GM19455 (cell line): ENCODE results near the gene TBC1D32.
"Not testable (repeated sequence)": the region's sequence is repeated elsewhere in the genome, so short reads cannot be mapped to it uniquely, and the experiment has no call there.

Experiments used
- ATAC-seq: cut with Tn5 transposase; IDR thresholded peaks from one replicate; pipeline ENCODE4 v1.9.1; 2021; ENCODE audit not compliant: unreplicated experiment

The TBC1D32 gene

GRCh38 chr6:121235386-121235785 is 98.9 kb downstream of the TBC1D32 start:
- no peak for ATAC-seq

GRCh38 chr6:121223930-121224329 is 110.3 kb downstream of the TBC1D32 start:
- ATAC-seq: no peak

- ATAC-seq: no peak
Observed at GRCh38 chr6:121223212-121223611, 111.1 kb downstream of the TBC1D32 start.

GRCh38 chr6:121222656-121223055 is 111.6 kb downstream of the TBC1D32 start:
- no peak for ATAC-seq

- no peak for ATAC-seq
Observed at GRCh38 chr6:121216928-121217327, 117.4 kb downstream of the TBC1D32 start.

- not testable (repeated sequence) for ATAC-seq
Observed at GRCh38 chr6:121213341-121213740, 120.9 kb downstream of the TBC1D32 start.

- ATAC-seq: no peak
Observed at GRCh38 chr6:121210943-121211342, 123.3 kb downstream of the TBC1D32 start.

- ATAC-seq: no peak
Observed at GRCh38 chr6:121205569-121205968, 128.7 kb downstream of the TBC1D32 start.

- no peak for ATAC-seq
Observed at GRCh38 chr6:121201105-121201504, 133.2 kb downstream of the TBC1D32 start.

- ATAC-seq: not testable (repeated sequence)
Observed at GRCh38 chr6:121196042-121196441, 138.2 kb downstream of the TBC1D32 start.

- ATAC-seq: no peak
Observed at GRCh38 chr6:121190122-121190521, 144.2 kb downstream of the TBC1D32 start.

GRCh38 chr6:121188356-121188755 is 145.9 kb downstream of the TBC1D32 start:
- ATAC-seq: no peak

- ATAC-seq: no peak
Observed at GRCh38 chr6:121187833-121188200, 146.5 kb downstream of the TBC1D32 start.

- ATAC-seq: no peak
Observed at GRCh38 chr6:121187200-121187832, 147.0 kb downstream of the TBC1D32 start.

GRCh38 chr6:121183742-121184141 is 150.5 kb downstream of the TBC1D32 start:
- no peak for ATAC-seq

GRCh38 chr6:121175827-121176226 is 158.5 kb downstream of the TBC1D32 start:
- ATAC-seq: no peak

GRCh38 chr6:121172451-121172850 is 161.8 kb downstream of the TBC1D32 start:
- ATAC-seq: not testable (repeated sequence)

- ATAC-seq: no peak
Observed at GRCh38 chr6:121171879-121172278, 162.4 kb downstream of the TBC1D32 start.

- no peak for ATAC-seq
Observed at GRCh38 chr6:121161886-121162285, 172.4 kb downstream of the TBC1D32 start.

GRCh38 chr6:121160276-121160675 is 174.0 kb downstream of the TBC1D32 start:
- ATAC-seq: no peak

GRCh38 chr6:121158891-121159290 is 175.4 kb downstream of the TBC1D32 start:
- no peak for ATAC-seq

- no peak for ATAC-seq
Observed at GRCh38 chr6:121158438-121158837, 175.8 kb downstream of the TBC1D32 start.

GRCh38 chr6:121157906-121158305 is 176.4 kb downstream of the TBC1D32 start:
- ATAC-seq: no peak
